ENCODE measurements around the gene RP9.

GRCh38 chr7:33061282-33061937 is 47.8 kb downstream of the RP9 start:
- no peak for TF ChIP-seq CTCF (IDR thresholded peaks at IDR 0.05; ENCODE audit: borderline replicate concordance, extremely low read depth, low read length, poor library complexity, severe bottlenecking)
- no peak for TF ChIP-seq EZH2 (IDR thresholded peaks at IDR 0.05; ENCODE audit: borderline replicate concordance, low read depth, low read length, severe bottlenecking)
